ENCODE data around the gene LMAN2L. TPM values are rescaled to one million over a fixed set of nuclear protein-coding genes. Genes with fewer than 3 reads are reported as not detected.

LMAN2L gene
- total RNA-seq, 1 donor from 2014 or later: 19.2 TPM

GRCh38 chr2:96699021-96699420 lies 40.8 kb downstream of the LMAN2L start:
- peaks cover 14% of the 10 kb centered on the region for H3K36me3 Mint-ChIP-seq (ENCODE audit: unreplicated experiment)
- no peak overlapping the region for H3K27ac Mint-ChIP-seq (ENCODE audit: unreplicated experiment)
- no peak for DNase-seq (ENCODE audit: extremely low spot score, unreplicated experiment)
- no peaks in the 10 kb centered on the region for H3K4me1 Mint-ChIP-seq (ENCODE audit: unreplicated experiment)
- TF ChIP-seq, protein P1, sequence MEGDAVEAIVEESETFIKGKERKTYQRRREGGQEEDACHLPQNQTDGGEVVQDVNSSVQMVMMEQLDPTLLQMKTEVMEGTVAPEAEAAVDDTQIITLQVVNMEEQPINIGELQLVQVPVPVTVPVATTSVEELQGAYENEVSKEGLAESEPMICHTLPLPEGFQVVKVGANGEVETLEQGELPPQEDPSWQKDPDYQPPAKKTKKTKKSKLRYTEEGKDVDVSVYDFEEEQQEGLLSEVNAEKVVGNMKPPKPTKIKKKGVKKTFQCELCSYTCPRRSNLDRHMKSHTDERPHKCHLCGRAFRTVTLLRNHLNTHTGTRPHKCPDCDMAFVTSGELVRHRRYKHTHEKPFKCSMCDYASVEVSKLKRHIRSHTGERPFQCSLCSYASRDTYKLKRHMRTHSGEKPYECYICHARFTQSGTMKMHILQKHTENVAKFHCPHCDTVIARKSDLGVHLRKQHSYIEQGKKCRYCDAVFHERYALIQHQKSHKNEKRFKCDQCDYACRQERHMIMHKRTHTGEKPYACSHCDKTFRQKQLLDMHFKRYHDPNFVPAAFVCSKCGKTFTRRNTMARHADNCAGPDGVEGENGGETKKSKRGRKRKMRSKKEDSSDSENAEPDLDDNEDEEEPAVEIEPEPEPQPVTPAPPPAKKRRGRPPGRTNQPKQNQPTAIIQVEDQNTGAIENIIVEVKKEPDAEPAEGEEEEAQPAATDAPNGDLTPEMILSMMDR (IDR thresholded peaks at IDR 0.05): no peak
- no peak overlapping the region for H3K4me3 Mint-ChIP-seq (ENCODE audit: unreplicated experiment)
- no peaks in the 10 kb centered on the region for H3K9me3 Mint-ChIP-seq (ENCODE audit: unreplicated experiment)
- H3K27me3 Mint-ChIP-seq (ENCODE audit: unreplicated experiment): no peaks in the 10 kb centered on the region

- H3K4me3 Mint-ChIP-seq (ENCODE audit: unreplicated experiment): no peak overlapping the region
- no peaks in the 10 kb centered on the region for H3K9me3 Mint-ChIP-seq (ENCODE audit: unreplicated experiment)
- no peak for DNase-seq (ENCODE audit: extremely low spot score, unreplicated experiment)
- TF ChIP-seq, protein P1 (IDR thresholded peaks at IDR 0.05): no peak
- H3K27ac Mint-ChIP-seq (ENCODE audit: unreplicated experiment): no peak overlapping the region
- H3K4me1 Mint-ChIP-seq (ENCODE audit: unreplicated experiment): no peaks in the 10 kb centered on the region
- H3K36me3 Mint-ChIP-seq (ENCODE audit: unreplicated experiment): peaks cover 13% of the 10 kb centered on the region
- no peaks in the 10 kb centered on the region for H3K27me3 Mint-ChIP-seq (ENCODE audit: unreplicated experiment)
Observed at GRCh38 chr2:96698221-96698861, 41.5 kb downstream of the LMAN2L start.

DNA sequence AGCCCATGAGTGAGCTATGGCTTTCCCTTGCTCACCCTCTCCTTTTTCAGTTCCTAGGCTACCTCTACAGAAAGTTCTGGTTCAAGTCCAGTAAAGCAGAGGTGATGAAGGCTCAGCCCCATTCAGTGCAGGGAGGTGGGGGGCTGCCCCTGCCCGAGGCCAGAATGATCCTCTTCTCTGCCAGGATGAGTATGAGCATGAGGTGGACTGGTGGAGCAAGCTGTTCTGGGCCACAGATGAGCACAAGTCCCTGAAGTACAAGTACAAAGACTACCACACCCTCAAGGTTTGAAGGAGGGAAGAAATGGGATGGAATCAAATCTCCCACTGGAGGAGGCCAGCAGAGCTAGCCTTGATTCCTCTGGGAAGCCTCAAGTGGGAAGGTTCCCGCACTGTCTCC lies 42.4 kb downstream of the LMAN2L start:
- no peak for DNase-seq (ENCODE audit: extremely low spot score, unreplicated experiment)
- no peaks in the 10 kb centered on the region for H3K27me3 Mint-ChIP-seq (ENCODE audit: unreplicated experiment)
- H3K4me3 Mint-ChIP-seq (ENCODE audit: unreplicated experiment): no peak overlapping the region
- TF ChIP-seq, protein P1 (IDR thresholded peaks at IDR 0.05): no peak
- H3K9me3 Mint-ChIP-seq (ENCODE audit: unreplicated experiment): no peaks in the 10 kb centered on the region
- H3K4me1 Mint-ChIP-seq (ENCODE audit: unreplicated experiment): no peaks in the 10 kb centered on the region
- peaks cover 10% of the 10 kb centered on the region for H3K36me3 Mint-ChIP-seq (ENCODE audit: unreplicated experiment)
- no peak overlapping the region for H3K27ac Mint-ChIP-seq (ENCODE audit: unreplicated experiment)

DNA sequence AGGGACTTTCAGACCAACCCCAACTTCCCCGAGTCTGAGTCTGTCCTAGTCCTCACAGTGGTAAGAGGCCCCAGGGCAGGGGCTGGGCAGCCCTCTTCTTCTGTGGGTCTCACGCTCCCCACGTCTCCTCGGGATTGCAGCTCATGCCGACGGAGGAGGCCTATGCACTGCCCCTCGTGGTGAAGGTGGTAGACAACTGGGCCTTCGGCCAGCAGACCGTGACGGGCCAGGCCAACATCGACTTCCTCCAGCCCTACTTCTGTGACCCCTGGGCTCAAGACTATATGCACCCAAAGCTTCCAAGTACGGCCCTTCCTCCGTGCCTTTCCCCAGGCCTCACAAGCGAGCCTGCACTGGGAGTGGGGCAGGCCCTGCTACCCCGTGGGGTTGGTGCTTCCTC lies 44.3 kb downstream of the LMAN2L start:
- no peak for DNase-seq (ENCODE audit: extremely low spot score, unreplicated experiment)
- no peaks in the 10 kb centered on the region for H3K36me3 Mint-ChIP-seq (ENCODE audit: unreplicated experiment)
- TF ChIP-seq, protein P1 (IDR thresholded peaks at IDR 0.05): no peak
- no peak overlapping the region for H3K4me3 Mint-ChIP-seq (ENCODE audit: unreplicated experiment)
- H3K27ac Mint-ChIP-seq (ENCODE audit: unreplicated experiment): no peak overlapping the region
- H3K9me3 Mint-ChIP-seq (ENCODE audit: unreplicated experiment): no peaks in the 10 kb centered on the region
- H3K4me1 Mint-ChIP-seq (ENCODE audit: unreplicated experiment): no peaks in the 10 kb centered on the region
- H3K27me3 Mint-ChIP-seq (ENCODE audit: unreplicated experiment): no peaks in the 10 kb centered on the region

GRCh38 chr2:96694816-96695455 lies 44.9 kb downstream of the LMAN2L start:
- H3K36me3 Mint-ChIP-seq (ENCODE audit: unreplicated experiment): no peaks in the 10 kb centered on the region
- no peak overlapping the region for H3K4me3 Mint-ChIP-seq (ENCODE audit: unreplicated experiment)
- no peak overlapping the region for H3K27ac Mint-ChIP-seq (ENCODE audit: unreplicated experiment)
- no peak for DNase-seq (ENCODE audit: extremely low spot score, unreplicated experiment)
- H3K27me3 Mint-ChIP-seq (ENCODE audit: unreplicated experiment): no peaks in the 10 kb centered on the region
- no peaks in the 10 kb centered on the region for H3K4me1 Mint-ChIP-seq (ENCODE audit: unreplicated experiment)
- no peaks in the 10 kb centered on the region for H3K9me3 Mint-ChIP-seq (ENCODE audit: unreplicated experiment)
- TF ChIP-seq, protein P1 (IDR thresholded peaks at IDR 0.05): no peak

Data from osteocyte (in vitro differentiated cells).